ENCODE data around the gene SPRED2.

SPRED2 gene

GRCh38 chr2:65364986-65365733, 67.2 kb downstream of the SPRED2 start:
- no peak for DNase-seq (ENCODE audit: low read depth)

- DNase-seq (ENCODE audit: low read depth), result no peak
These were observed 68.3 kb downstream of the SPRED2 start for GRCh38 chr2:65363879-65364666.

- DNase-seq (ENCODE audit: low read depth), result no peak
These were observed 70.8 kb downstream of the SPRED2 start for GRCh38 chr2:65361623-65362022.

GRCh38 chr2:65360441-65360840, 72.0 kb downstream of the SPRED2 start:
- DNase-seq (ENCODE audit: low read depth), result no peak

GRCh38 chr2:65358678-65359400, 73.6 kb downstream of the SPRED2 start:
- no peak for DNase-seq (ENCODE audit: low read depth)

GRCh38 chr2:65357959-65358294, 74.5 kb downstream of the SPRED2 start:
- DNase-seq (ENCODE audit: low read depth), result no peak

GRCh38 chr2:65357095-65357958, 75.1 kb downstream of the SPRED2 start:
- no peak for DNase-seq (ENCODE audit: low read depth)

GRCh38 chr2:65355186-65355831, 77.1 kb downstream of the SPRED2 start:
- no peak for DNase-seq (ENCODE audit: low read depth)

- no peak for DNase-seq (ENCODE audit: low read depth)
These were observed 77.6 kb downstream of the SPRED2 start for GRCh38 chr2:65354773-65355172.

GRCh38 chr2:65353927-65354326, 78.5 kb downstream of the SPRED2 start:
- no peak for DNase-seq (ENCODE audit: low read depth)

- DNase-seq (ENCODE audit: low read depth), result no peak
These were observed 79.4 kb downstream of the SPRED2 start for GRCh38 chr2:65353046-65353445.

GRCh38 chr2:65351948-65352595, 80.3 kb downstream of the SPRED2 start:
- no peak for DNase-seq (ENCODE audit: low read depth)

- no peak for DNase-seq (ENCODE audit: low read depth)
These were observed 81.0 kb downstream of the SPRED2 start for GRCh38 chr2:65351234-65351947.

GRCh38 chr2:65350651-65351056, 81.7 kb downstream of the SPRED2 start:
- no peak for DNase-seq (ENCODE audit: low read depth)

GRCh38 chr2:65349863-65350262, 82.5 kb downstream of the SPRED2 start:
- DNase-seq (ENCODE audit: low read depth), result no peak

GRCh38 chr2:65347913-65348312, 84.5 kb downstream of the SPRED2 start:
- DNase-seq (ENCODE audit: low read depth), result no peak

GRCh38 chr2:65345631-65346030, 86.8 kb downstream of the SPRED2 start:
- peak; percentile 44 for DNase-seq (ENCODE audit: low read depth)

GRCh38 chr2:65344689-65345088, 87.7 kb downstream of the SPRED2 start:
- DNase-seq (ENCODE audit: low read depth), result no peak

GRCh38 chr2:65344182-65344581, 88.2 kb downstream of the SPRED2 start:
- no peak for DNase-seq (ENCODE audit: low read depth)

- no peak for DNase-seq (ENCODE audit: low read depth)
These were observed 89.0 kb downstream of the SPRED2 start for GRCh38 chr2:65343386-65343785.
